Gastroesophageal sphincter (tissue), 4 donors: ENCODE results near the gene SPAG7. TPM values are rescaled to one million over a fixed set of nuclear protein-coding genes. Genes with fewer than 3 reads are reported as not detected.
A peak's percentile ranks its signal among the peaks of the same experiment; 100 is the strongest.

Experiments
- ATAC-seq: fragments of 150-250 bp; one replicate; pipeline ENCODE4 v1.9.1; 2016; ENCODE audit warnings: mild to moderate bottlenecking, moderate library complexity
- H3K27ac ChIP-seq, 4 donors: fragments of 200-600 bp; sonication (generic) in 3 of 4; 1 replicate in 3 of 4; 2 replicates in 1 of 4; pipeline ENCODE4 v1.5.1; 2016 to 2019
- H3K27me3 ChIP-seq: fragments of 200-600 bp; sonication (generic); one replicate; pipeline ENCODE4 v1.5.1; 2019
- H3K36me3 ChIP-seq, 2 donors: fragments of 200-600 bp; sonication (generic); one replicate each; pipeline ENCODE4 v1.5.1; 2019; ENCODE audit warnings: control low read depth in 1 of 2
- H3K4me1 ChIP-seq, 3 donors: fragments of 200-600 bp; sonication (generic); 1 replicate in 2 of 3; 2 replicates in 1 of 3; pipeline ENCODE4 v1.5.1; 2016 to 2019; ENCODE audit warnings: control low read depth in 2 of 3
- H3K4me3 ChIP-seq, 2 donors: fragments of 200-600 bp; sonication (generic); one replicate each; pipeline ENCODE4 v1.5.1; 2019; ENCODE audit warnings: mild to moderate bottlenecking in 1 of 2, moderate library complexity in 1 of 2
- H3K9me3 ChIP-seq, 3 donors: fragments of 200-600 bp; sonication (generic); one replicate each; pipeline ENCODE4 v1.5.1; 2017 to 2019; ENCODE audit warnings: control low read depth in 2 of 3
- CTCF ChIP-seq, 4 experiments: fragments of 200-600 bp in 2 of 4; fragments of 450-650 bp in 2 of 4; sonication (generic) in 1 of 4; IDR thresholded peaks; one replicate each; pipeline ENCODE4 v1.5.1; 2017 to 2019; ENCODE audit warnings: antibody characterized with exemption in 4 of 4, mild to moderate bottlenecking in 2 of 4, moderate library complexity in 2 of 4
- EP300 ChIP-seq: sonication (generic); formaldehyde crosslinking; IDR thresholded peaks from one replicate; pipeline ENCODE4 v1.6.1; 2017; ENCODE audit warnings: antibody characterized with exemption, mild to moderate bottlenecking
- POLR2A ChIP-seq, 2 donors: fragments of 450-650 bp; IDR thresholded peaks; one replicate each; pipeline ENCODE4 v1.6.1; 2017; ENCODE audit warnings: antibody characterized with exemption in 2 of 2, mild to moderate bottlenecking in 2 of 2, moderate library complexity in 1 of 2
- POLR2AphosphoS5 ChIP-seq: sonication (generic); formaldehyde crosslinking; IDR thresholded peaks from one replicate; pipeline ENCODE4 v1.6.1; 2017; ENCODE audit warnings: antibody characterized with exemption
- WGBS, 2 donors: methylation state at CpG; one replicate each; pipeline ENCODE4 v1.1.5; 2018; ENCODE audit warnings: low coverage in 1 of 2; 5-methylcytosine and 5-hydroxymethylcytosine counted together
- total RNA-seq, 4 donors: library from RNA; depleted of rRNA; stranded (reverse); fragments of >200 nt; gene quantifications; one replicate each; pipeline ENCODE4 v1.1.0, GENCODE V29; 2016

The SPAG7 gene
- total RNA-seq, 4 donors from 2014 or later, result 35.1 to 77.5 (median 55.2) TPM

- peaks cover 0 to 82% (median 43%) of the 10 kb centered on the region in 3 donors for H3K4me1 ChIP-seq
- no peaks in the 10 kb centered on the region for H3K9me3 ChIP-seq
- 30 to 53% methylated on average over 4 of the region's 4 CpGs for WGBS, 2 donors
- H3K4me3 ChIP-seq, result peak overlapping the region; percentile 88 to 89
- no peaks in the 10 kb centered on the region for H3K27me3 ChIP-seq
- ATAC-seq, result no peak
- H3K27ac ChIP-seq, result peak overlapping the region in 3 of 4 donors; percentile 90 to 96 (median 93)
- TF ChIP-seq EP300 (no peak), CTCF (IDR thresholded peaks at IDR 0.05) (no peak), POLR2A (IDR thresholded peaks at IDR 0.05) (no peak), POLR2AphosphoS5 (no peak)
- peaks cover 0 to 71% of the 10 kb centered on the region in 2 donors for H3K36me3 ChIP-seq
These were observed 26.4 kb downstream of the SPAG7 start for GRCh38 chr17:4941319-4941610.

GRCh38 chr17:4940555-4941318 is 26.9 kb downstream of the SPAG7 start:
- TF ChIP-seq POLR2AphosphoS5 (no peak), POLR2A (IDR thresholded peaks at IDR 0.05) (no peak), CTCF (IDR thresholded peaks at IDR 0.05) (no peak), EP300 (no peak)
- WGBS, 2 donors, result 2 to 11% methylated on average over 6 to 22 of the region's 29 CpGs
- no peaks in the 10 kb centered on the region for H3K27me3 ChIP-seq
- H3K4me1 ChIP-seq, result peaks cover 0 to 77% (median 39%) of the 10 kb centered on the region in 3 donors
- peak overlapping the region; percentile 88 to 89 for H3K4me3 ChIP-seq
- peak overlapping the region; percentile 79 to 96 (median 92) for H3K27ac ChIP-seq
- no peaks in the 10 kb centered on the region for H3K9me3 ChIP-seq
- H3K36me3 ChIP-seq, result peaks cover 0 to 71% of the 10 kb centered on the region in 2 donors
- peak; percentile 82 for ATAC-seq

GRCh38 chr17:4939796-4940554 is 27.6 kb downstream of the SPAG7 start, which contains the start of the genes RNF167 and SLC25A11:
RNF167 (plus strand) TSS chr17:4940268; CDS start chr17:4940910, 642 bp downstream.
SLC25A11 (minus strand) TSS chr17:4940046; CDS start chr17:4939910, 136 bp downstream.
- Histone ChIP-seq H3K36me3 (peaks cover 0 to 67% of the 10 kb centered on the region in 2 donors), H3K4me3 (peak within 1 kb of the TSS; percentile 88 to 89), H3K9me3 (no peaks in the 10 kb centered on the region), H3K4me1 (peaks cover 0 to 69% (median 31%) of the 10 kb centered on the region in 3 donors), H3K27ac (peak within 1 kb of the TSS; percentile 79 to 96 (median 92)), H3K27me3 (no peaks in the 10 kb centered on the region)
- peak; percentile 96 for ATAC-seq
- 0 to 1% methylated on average over 22 to 45 of the region's 72 CpGs for WGBS, 2 donors
- TF ChIP-seq CTCF (IDR thresholded peaks at IDR 0.05) (peak in 2 of 4 experiments; percentile 14 to 42), EP300 (no peak), POLR2AphosphoS5 (peak; percentile 24), POLR2A (IDR thresholded peaks at IDR 0.05) (peak; percentile 62 to 79)

- peak overlapping the region; percentile 88 to 89 for H3K4me3 ChIP-seq
- no CpG with 5 or more reads among the region's 16 CpGs for WGBS, 2 donors
- H3K36me3 ChIP-seq, result peaks cover 0 to 62% of the 10 kb centered on the region in 2 donors
- H3K27me3 ChIP-seq, result no peaks in the 10 kb centered on the region
- H3K9me3 ChIP-seq, result no peaks in the 10 kb centered on the region
- peak overlapping the region; percentile 27 to 96 (median 92) for H3K27ac ChIP-seq
- TF ChIP-seq POLR2AphosphoS5 (no peak), EP300 (no peak), POLR2A (IDR thresholded peaks at IDR 0.05) (no peak), CTCF (IDR thresholded peaks at IDR 0.05) (no peak)
- H3K4me1 ChIP-seq, result peaks cover 0 to 65% (median 26%) of the 10 kb centered on the region in 3 donors
- no peak for ATAC-seq
These were observed 28.1 kb downstream of the SPAG7 start for GRCh38 chr17:4939546-4939795.
